Calu3 (cell line): ENCODE results near the gene METTL1. TPM values are rescaled to one million over a fixed set of nuclear protein-coding genes. Genes with fewer than 3 reads are reported as not detected.

Source experiments
- BruUV-seq: library from RNA; stranded (reverse); fragments of 400-500 nt; replicated peaks from 2 replicates; lab custom pipeline; 2021; lab: Mats Ljungman, UMichigan
- CTCF ChIA-PET: fragments of 300-600 bp; sonication (Branson Sonifier 250); formaldehyde crosslinking; loops from one replicate; lab custom pipeline; 2022; ENCODE audit warnings: antibody characterized with exemption; lab: Charles Lee
- DNase-seq: peaks from one replicate; pipeline ENCODE4 v3.0.0; 2022
- H3K27ac Mint-ChIP-seq: one replicate; pipeline ENCODE4 v1.8.0; 2022; ENCODE audit warnings: mixed read lengths; ENCODE audit not compliant: unreplicated experiment
- H3K27me3 Mint-ChIP-seq: one replicate; pipeline ENCODE4 v1.8.0; 2022; ENCODE audit warnings: mixed read lengths; ENCODE audit not compliant: unreplicated experiment
- H3K36me3 Mint-ChIP-seq: one replicate; pipeline ENCODE4 v1.8.0; 2022; ENCODE audit warnings: mild to moderate bottlenecking, moderate library complexity, mixed read lengths; ENCODE audit not compliant: insufficient read depth, unreplicated experiment
- H3K4me1 Mint-ChIP-seq: one replicate; pipeline ENCODE4 v1.8.0; 2022; ENCODE audit warnings: mild to moderate bottlenecking, low read depth, mixed read lengths; ENCODE audit not compliant: unreplicated experiment
- H3K4me3 Mint-ChIP-seq: one replicate; pipeline ENCODE4 v1.8.0; 2022; ENCODE audit warnings: mild to moderate bottlenecking, low read depth, moderate library complexity, mixed read lengths; ENCODE audit not compliant: unreplicated experiment
- H3K9me3 Mint-ChIP-seq: one replicate; pipeline ENCODE4 v1.8.0; 2022; ENCODE audit warnings: low read depth, mixed read lengths; ENCODE audit not compliant: unreplicated experiment
- CTCF ChIP-seq: fragments of 200-600 bp; IDR thresholded peaks from one replicate; pipeline ENCODE4 v1.8.0; 2022; ENCODE audit warnings: antibody characterized with exemption; ENCODE audit not compliant: unreplicated experiment
- intact Hi-C: fragments of 100-400 bp; cut with micrococcal nuclease; formaldehyde crosslinking; loops from one replicate; pipeline ENCODE4 v1.10.0; 2022; ENCODE audit not compliant: unreplicated experiment
- total RNA-seq: library from RNA; stranded (reverse); gene quantifications from 2 replicates; pipeline ENCODE4 v1.2.3, GENCODE V29; 2022

The METTL1 gene
- total RNA-seq, 1 experiment from 2014 or later: 50.5 TPM

GRCh38 chr12:57735198-57735855 lies 36.6 kb downstream of the METTL1 start:
- no peak for TF ChIP-seq CTCF
- Mint-ChIP-seq H3K36me3 (no peaks in the 10 kb centered on the region), H3K4me1 (peaks cover 28% of the 10 kb centered on the region), H3K9me3 (no peaks in the 10 kb centered on the region), H3K27me3 (peaks cover 92% of the 10 kb centered on the region), H3K27ac (no peak overlapping the region), H3K4me3 (peak overlapping the region; percentile 57)
- CTCF ChIA-PET: interaction anchor here (0.7 to 3.4 kb wide), 5 partner anchors 9 to 152 kb away, joined by 3 to 18 read pairs (median 8); partner anchors contain the start of gene TSPAN31
- DNase-seq: no peak
- intact Hi-C loops: no loop called here
- no TSS peak for BruUV-seq

- H3K27ac Mint-ChIP-seq: no peak overlapping the region
- intact Hi-C loops: no loop called here
Measured at GRCh38 chr12:57734591-57734990, 37.3 kb downstream of the METTL1 start.

GRCh38 chr12:57733928-57734327 lies 38.0 kb downstream of the METTL1 start:
- no peak for DNase-seq
- peaks cover 92% of the 10 kb centered on the region for H3K27me3 Mint-ChIP-seq
- H3K4me1 Mint-ChIP-seq: peaks cover 21% of the 10 kb centered on the region
- no peak for TF ChIP-seq CTCF
- no peaks in the 10 kb centered on the region for H3K36me3 Mint-ChIP-seq
- H3K9me3 Mint-ChIP-seq: no peaks in the 10 kb centered on the region
- intact Hi-C loops: no loop called here
- BruUV-seq: no TSS peak
- CTCF ChIA-PET: interaction anchor here (3.2 to 3.4 kb wide), 2 partner anchors 8 to 151 kb away, joined by 17 to 18 read pairs; no protein-coding TSS in a partner anchor
- no peak overlapping the region for H3K4me3 Mint-ChIP-seq
- H3K27ac Mint-ChIP-seq: no peak overlapping the region

More at GRCh38 chr12:57734591-57734990, 37.3 kb downstream of the METTL1 start:
- H3K9me3 Mint-ChIP-seq: no peaks in the 10 kb centered on the region
- H3K4me1 Mint-ChIP-seq: peaks cover 27% of the 10 kb centered on the region
- DNase-seq: no peak
- no TSS peak for BruUV-seq
- CTCF ChIA-PET: interaction anchor here (2.0 to 3.4 kb wide), 3 partner anchors 8 to 152 kb away, joined by 8 to 18 read pairs (median 17); partner anchors contain the start of gene TSPAN31
- no peaks in the 10 kb centered on the region for H3K36me3 Mint-ChIP-seq
- H3K4me3 Mint-ChIP-seq: no peak overlapping the region
- TF ChIP-seq CTCF: no peak
- peaks cover 92% of the 10 kb centered on the region for H3K27me3 Mint-ChIP-seq

- CTCF ChIA-PET: no interaction called here
- BruUV-seq: no TSS peak
- H3K36me3 Mint-ChIP-seq: peaks cover under 1% of the 10 kb centered on the region
- no peak for TF ChIP-seq CTCF
- H3K27me3 Mint-ChIP-seq: peaks cover 96% of the 10 kb centered on the region
- no peak overlapping the region for H3K4me3 Mint-ChIP-seq
- H3K27ac Mint-ChIP-seq: no peak overlapping the region
- H3K4me1 Mint-ChIP-seq: peaks cover 28% of the 10 kb centered on the region
- no peak for DNase-seq
- no peaks in the 10 kb centered on the region for H3K9me3 Mint-ChIP-seq
- intact Hi-C loops: no loop called here
Measured at GRCh38 chr12:57732726-57733593, 38.9 kb downstream of the METTL1 start.
